HG02938 (cell line): Measurements from ENCODE around the gene FTHL17.

ENCODE experiments used
- ATAC-seq: cut with Tn5 transposase; IDR thresholded peaks from one replicate; pipeline ENCODE4 v1.9.1; 2021; ENCODE audit warnings: mild to moderate bottlenecking, moderate library complexity; ENCODE audit not compliant: unreplicated experiment

FTHL17 gene

GRCh38 chrX:31039327-31039711, 32.5 kb downstream of the FTHL17 start:
- peak; percentile 27 for ATAC-seq

GRCh38 chrX:31038575-31039326, 33.1 kb downstream of the FTHL17 start:
- ATAC-seq, result peak; percentile 86

- ATAC-seq, result peak; percentile 65
These were observed 34.9 kb downstream of the FTHL17 start for GRCh38 chrX:31036895-31037294.

GRCh38 chrX:31027351-31027750, 44.5 kb downstream of the FTHL17 start:
- ATAC-seq, result no peak

- ATAC-seq, result no peak
These were observed 47.0 kb downstream of the FTHL17 start for GRCh38 chrX:31024866-31025265.

- ATAC-seq, result no peak
These were observed 50.3 kb downstream of the FTHL17 start for GRCh38 chrX:31021537-31021936.
